ENCODE measurements around the gene STX16.

STX16 gene

DNA sequence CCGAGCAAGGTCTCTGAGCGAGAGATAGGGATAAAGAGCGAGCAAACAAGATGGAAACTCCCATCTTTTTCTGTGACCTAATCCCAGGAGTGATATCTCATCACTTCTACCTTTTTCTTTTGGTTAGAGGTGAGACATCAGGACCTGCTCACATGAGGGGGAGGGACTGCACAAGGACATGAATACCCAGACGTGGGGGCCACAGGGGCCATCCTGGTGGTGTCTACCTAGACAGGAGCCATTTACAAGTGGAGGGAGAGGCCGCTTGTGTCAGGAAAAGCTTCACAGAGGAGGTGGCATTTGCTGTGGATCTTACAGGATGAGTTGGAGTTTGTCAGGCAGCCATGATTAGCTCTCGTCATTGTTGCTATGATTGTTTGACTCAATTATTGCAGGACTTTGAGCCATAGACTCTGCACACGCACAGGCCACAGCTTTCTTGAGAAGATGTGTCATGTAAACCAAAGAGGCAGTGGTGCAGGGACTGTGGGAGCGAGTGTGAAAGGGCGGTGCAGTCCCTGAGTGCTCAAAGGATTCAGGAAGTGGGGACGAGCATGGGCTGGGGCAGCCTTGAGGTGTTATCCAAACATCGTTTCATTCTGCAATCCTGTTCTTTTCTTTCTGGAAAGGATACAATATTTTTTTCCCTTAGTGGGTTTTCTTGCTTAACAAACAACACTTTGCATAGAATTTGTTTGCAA lies 49.2 kb downstream of the STX16 start:
- no peak for TF ChIP-seq CTCF (conservative IDR thresholded peaks at IDR 0.05; ENCODE audit: control insufficient read depth, insufficient read depth, low read depth, low read length)
- H3K4me3 ChIP-seq (ENCODE audit: control insufficient read depth, low read depth, low read length) = no peak overlapping the region
- DNase-seq (ENCODE audit: low read depth) = peak; percentile 35

DNA sequence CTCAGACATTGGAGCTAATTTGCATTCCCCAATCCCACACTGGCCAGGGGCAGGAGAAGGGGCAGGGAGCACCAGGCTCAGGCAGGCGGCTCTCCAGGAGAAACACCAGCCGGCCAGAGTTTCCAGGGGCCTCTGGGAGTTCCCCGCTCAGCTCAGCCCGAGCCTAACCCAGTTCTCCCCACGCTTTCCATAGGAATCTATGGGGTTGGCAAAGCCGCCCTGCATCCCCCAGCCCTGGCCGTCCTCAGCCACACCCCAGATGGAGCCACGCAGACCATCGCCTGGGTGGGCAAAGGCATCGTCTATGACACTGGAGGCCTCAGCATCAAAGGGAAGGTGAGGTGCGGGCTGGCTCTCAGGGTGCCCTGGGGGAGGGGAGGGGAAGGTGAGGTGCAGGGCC lies 49.7 kb downstream of the STX16 start:
- no peak for DNase-seq (ENCODE audit: low read depth)
- H3K4me3 ChIP-seq (ENCODE audit: control insufficient read depth, low read depth, low read length) = no peak overlapping the region
- no peak for TF ChIP-seq CTCF (conservative IDR thresholded peaks at IDR 0.05; ENCODE audit: control insufficient read depth, insufficient read depth, low read depth, low read length)

DNA sequence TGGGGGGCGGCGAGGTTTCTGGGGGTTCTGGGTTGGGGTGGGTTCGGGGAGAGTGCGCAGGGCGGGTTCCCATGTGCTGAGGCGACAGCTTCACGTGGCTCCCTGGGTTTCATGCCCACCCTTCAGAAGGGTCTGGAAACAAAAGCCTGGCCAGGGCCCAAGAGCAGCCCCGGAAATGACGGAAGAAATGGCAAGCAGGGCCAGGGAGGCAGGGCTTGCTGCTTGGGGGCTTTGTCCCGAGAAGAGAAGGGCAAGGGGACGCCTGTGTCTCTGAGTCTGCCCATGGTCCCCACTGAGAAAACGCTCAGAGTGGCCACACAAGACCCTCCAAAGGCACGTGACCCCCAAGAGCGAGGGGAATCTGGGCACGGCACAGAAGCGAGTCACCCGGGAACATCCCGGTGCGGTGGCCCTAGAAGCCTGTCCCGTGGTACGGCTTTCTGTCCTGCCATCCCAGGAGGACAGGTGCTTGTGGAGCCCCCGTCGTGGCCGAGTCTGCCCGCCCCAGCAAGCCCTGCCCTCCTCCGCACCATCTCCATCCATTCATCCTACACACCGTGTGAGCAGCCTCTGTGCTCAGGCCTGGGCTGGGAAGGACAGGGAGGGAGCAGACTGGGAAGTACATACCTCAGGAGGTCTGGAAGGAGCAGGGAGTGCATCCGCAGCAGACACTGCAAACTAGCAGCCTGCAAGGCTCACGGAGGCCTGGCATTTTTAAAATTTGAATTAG lies 50.5 kb downstream of the STX16 start:
- no peak for TF ChIP-seq CTCF (conservative IDR thresholded peaks at IDR 0.05; ENCODE audit: control insufficient read depth, insufficient read depth, low read depth, low read length)
- DNase-seq (ENCODE audit: low read depth) = no peak
- H3K4me3 ChIP-seq (ENCODE audit: control insufficient read depth, low read depth, low read length) = no peak overlapping the region

DNA sequence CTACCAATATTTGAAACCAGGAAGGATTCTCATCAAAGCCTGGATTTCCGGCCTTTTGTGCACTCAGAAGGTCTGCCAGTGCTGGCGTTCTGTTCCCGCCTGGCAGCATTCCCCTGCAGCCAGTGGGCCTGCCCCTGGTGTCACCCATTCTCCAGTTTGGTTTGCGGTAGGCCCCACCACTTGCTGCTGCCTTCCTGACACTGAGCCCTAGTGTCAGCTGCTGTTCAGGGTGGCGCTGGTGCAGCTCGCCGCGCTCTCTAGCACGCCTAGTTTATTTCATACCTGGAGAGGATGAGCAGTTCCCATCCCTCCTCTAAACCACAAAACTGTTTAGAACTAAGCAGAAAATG lies 51.1 kb downstream of the STX16 start:
- no peak for TF ChIP-seq CTCF (conservative IDR thresholded peaks at IDR 0.05; ENCODE audit: control insufficient read depth, insufficient read depth, low read depth, low read length)
- no peak for DNase-seq (ENCODE audit: low read depth)
- no peak overlapping the region for H3K4me3 ChIP-seq (ENCODE audit: control insufficient read depth, low read depth, low read length)

- peak; percentile 38 for TF ChIP-seq CTCF (conservative IDR thresholded peaks at IDR 0.05; ENCODE audit: control insufficient read depth, insufficient read depth, low read depth, low read length)
- H3K4me3 ChIP-seq (ENCODE audit: control insufficient read depth, low read depth, low read length) = no peak overlapping the region
- DNase-seq (ENCODE audit: low read depth) = no peak
Observed at GRCh38 chr20:58702859-58703648, 52.0 kb downstream of the STX16 start.

DNA sequence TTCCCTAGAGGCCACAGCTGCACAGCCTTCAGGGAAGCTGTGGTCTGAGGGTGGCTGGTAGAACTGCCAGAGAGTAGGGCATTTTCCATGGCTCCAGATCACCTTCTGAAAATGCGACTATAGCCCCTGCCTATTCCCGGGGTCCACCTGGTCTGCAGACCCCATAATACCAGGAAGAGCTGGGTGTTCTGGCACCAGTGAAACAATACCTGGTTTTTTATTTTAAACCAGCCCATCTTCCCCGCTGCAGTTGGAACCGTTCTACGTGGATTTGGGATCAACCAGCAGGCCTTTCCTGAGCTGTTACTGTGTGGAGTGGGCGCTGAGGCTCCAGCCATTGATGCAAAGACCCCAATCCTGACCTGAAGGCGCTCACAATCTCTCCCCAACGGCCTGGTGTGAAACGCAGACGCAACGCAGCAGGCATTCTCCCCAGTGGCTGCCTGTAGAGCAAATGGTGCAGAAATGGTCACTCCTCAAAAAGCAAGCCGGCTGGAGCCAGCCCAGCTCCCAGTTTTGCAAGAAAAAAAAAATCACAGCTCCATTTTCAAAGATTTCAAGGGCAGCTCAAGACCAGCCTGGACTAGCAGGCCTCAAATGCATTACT lies 52.8 kb downstream of the STX16 start:
- no peak overlapping the region for H3K4me3 ChIP-seq (ENCODE audit: control insufficient read depth, low read depth, low read length)
- no peak for TF ChIP-seq CTCF (conservative IDR thresholded peaks at IDR 0.05; ENCODE audit: control insufficient read depth, insufficient read depth, low read depth, low read length)
- no peak for DNase-seq (ENCODE audit: low read depth)
